ENCODE results near the gene REST.

REST gene

DNA sequence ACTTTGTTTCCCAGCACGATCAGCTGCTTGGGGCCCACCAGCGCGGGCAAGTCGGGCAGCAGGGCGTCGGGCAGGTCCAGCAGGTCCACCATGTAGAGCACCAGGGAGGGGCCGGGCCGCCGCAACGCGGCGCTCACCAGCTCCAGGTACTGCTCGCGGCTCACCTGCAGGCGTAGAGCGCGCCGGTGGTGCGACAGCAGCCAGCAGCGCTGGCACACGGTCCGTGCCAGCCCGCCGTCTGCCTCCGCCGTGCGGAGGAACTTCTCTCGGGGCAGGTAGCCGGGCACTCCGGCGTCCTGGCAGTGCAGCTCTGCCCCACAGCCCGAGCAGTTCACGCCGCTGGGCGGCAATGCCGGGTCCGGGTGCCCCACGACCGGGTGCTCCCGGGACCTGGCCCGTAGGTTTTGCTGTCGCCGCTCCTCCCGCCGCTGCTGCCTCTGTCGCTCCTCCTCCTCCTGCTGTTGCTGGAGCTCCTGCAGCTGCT lies 69.2 kb downstream of the REST start:
- no peak for DNase-seq (ENCODE audit: low read depth, low spot score)

DNA sequence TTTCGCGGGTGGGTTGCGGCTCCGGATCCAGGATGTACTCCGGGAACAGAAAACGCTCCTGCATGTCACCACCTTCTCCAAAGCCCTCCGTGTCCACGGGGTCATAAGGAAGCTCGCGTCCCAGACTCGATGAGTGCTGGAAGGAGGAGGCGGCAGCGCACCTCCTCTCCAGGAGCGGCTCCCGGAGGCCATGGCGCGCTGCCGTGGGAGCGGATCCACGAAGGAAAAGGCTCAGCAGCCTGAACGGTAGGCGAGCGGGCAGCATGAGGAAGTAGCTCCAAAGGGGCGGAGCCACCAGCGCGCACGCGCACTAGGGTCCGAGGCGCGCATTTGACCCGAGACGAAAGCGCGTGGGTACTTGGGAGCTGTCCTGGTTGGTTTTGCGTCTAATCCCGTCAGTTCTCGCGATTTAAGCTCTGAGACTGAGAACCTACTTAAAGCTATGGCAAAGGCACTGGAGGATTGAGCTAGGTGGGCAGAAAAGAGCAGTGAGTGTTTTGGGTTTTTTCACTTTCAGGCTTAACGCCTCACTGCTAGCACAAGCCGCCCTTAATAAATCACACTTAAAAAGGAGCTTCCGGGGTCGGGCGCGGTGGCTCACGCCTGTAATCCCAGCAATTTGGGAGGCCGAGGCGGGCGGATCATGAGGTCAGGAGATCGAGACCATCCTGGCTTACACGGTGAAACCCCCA lies 69.8 kb downstream of the REST start, which contains the start of gene NOA1:
Gene NOA1, minus strand, starts transcription at position 286 of the 692 bp plus-strand sequence. Its CDS starts 21 bp downstream, at position 265.
- peak; percentile 91 for DNase-seq (ENCODE audit: low read depth, low spot score)

DNA sequence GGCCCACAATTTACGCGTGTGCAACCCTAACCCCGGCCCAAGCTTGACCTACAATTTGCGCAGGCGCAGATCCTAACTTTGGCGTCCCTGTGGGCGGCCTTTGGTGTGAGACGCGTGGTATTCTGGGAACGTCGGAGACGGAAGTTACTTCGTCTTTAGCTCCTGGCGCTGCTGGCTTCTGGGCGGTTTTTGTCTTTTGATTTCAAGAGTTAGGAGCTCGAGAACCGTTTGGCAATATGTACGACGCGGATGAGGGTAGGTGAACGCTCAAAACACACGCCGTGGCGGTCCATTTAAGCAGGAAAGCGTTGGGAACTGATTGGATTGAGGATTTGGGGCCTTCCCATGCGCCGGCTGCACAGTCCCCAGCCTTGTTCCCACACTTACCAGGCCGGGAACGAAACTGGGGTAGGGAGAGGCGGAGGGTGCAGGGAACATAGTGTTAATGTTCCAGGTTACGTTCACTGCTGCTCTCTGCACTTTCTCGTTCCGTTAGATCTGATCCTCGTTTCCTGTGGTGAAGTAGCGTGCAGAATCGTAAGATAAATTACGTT lies 71.1 kb downstream of the REST start, which contains the start of gene POLR2B:
Gene POLR2B, plus strand, starts transcription at position 147 of the 554 bp plus-strand sequence. Its CDS starts 90 bp downstream, at position 237.
- peak; percentile 64 for DNase-seq (ENCODE audit: low read depth, low spot score)

DNA sequence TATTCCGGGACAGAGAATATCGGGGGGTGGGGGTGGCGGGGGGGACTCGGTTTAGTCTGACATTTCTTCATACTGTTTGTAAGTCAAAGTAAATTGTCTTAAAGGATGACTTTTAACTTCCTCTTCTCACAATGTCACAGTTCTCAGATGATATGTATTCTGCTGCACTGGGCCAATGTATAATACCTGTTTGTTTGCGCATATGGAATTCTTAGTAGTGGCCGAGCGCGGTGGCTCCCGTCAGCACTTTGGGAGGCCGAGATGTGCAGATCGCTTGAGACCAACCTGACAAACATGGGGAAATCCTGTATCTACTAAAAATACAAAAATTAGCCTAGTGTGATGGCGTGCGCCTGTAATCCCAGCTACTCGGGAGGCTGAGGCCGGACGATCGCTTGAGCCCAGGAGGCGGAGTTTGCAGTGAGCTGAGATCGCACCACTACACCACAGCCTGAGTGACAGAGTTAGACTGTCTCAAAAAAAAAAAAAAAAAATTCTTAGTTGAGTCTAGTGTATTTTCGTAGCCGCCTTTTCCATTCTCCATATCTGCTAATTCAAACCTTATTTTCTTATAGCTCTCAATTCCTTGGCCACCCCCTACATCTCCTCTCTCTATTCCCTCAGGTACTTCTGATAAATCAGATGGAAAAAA lies 71.8 kb downstream of the REST start:
- no peak for DNase-seq (ENCODE audit: low read depth, low spot score)

DNA sequence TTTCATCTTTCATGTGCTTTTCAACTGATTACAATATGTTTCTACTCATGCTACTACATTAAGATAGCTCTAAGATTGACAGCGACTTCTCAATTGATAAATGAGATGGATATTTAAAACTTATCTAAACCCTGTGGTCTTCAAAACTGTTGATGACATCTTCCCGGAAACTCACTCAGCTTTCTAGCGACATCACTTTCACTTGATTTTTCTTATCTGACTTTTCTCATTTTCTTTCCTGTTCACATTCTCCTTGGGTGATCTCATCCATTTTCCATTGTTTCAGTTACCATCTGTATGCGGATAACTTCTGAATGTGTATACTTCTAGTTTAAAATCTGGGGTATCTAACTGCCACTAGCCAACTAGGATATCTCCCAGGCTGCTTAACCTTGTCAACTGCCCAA lies 74.1 kb downstream of the REST start:
- no peak for DNase-seq (ENCODE audit: low read depth, low spot score)

DNA sequence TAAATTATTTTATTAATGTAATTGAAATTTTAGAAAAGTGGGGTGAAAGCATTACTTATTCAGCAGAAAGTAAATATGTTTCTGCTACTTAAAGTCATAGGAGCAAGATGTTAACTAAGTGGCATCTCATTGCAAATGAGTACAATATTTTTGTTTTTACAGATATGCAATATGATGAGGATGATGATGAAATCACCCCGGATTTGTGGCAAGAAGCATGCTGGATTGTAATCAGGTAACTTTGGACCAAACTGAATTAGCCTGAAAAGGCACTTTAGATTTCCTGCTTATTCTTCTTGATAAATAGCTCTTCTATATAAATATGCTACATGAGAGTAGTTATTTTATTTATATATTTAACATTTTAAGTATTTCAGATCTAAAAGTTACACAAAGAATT lies 78.5 kb downstream of the REST start:
- no peak for DNase-seq (ENCODE audit: low read depth, low spot score)

DNA sequence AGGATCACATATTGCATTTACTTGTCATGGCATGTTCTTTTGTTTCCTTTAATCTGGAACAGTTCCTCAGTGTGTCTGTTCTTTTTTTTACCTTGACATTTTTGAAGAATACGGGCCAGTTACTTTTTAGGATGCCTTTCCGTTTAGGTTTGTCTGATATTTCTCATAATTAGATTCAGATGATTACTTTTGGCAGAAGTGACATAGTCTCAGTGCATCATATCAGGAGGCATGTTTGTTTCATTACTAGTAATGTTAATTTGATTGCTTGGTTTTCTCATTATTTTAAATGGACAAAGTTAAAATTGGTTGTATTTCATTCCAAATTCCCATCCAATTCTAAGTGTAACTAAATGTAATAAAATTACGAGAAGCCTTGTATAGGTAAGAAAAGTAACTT lies 79.3 kb downstream of the REST start:
- no peak for DNase-seq (ENCODE audit: low read depth, low spot score)

DNA sequence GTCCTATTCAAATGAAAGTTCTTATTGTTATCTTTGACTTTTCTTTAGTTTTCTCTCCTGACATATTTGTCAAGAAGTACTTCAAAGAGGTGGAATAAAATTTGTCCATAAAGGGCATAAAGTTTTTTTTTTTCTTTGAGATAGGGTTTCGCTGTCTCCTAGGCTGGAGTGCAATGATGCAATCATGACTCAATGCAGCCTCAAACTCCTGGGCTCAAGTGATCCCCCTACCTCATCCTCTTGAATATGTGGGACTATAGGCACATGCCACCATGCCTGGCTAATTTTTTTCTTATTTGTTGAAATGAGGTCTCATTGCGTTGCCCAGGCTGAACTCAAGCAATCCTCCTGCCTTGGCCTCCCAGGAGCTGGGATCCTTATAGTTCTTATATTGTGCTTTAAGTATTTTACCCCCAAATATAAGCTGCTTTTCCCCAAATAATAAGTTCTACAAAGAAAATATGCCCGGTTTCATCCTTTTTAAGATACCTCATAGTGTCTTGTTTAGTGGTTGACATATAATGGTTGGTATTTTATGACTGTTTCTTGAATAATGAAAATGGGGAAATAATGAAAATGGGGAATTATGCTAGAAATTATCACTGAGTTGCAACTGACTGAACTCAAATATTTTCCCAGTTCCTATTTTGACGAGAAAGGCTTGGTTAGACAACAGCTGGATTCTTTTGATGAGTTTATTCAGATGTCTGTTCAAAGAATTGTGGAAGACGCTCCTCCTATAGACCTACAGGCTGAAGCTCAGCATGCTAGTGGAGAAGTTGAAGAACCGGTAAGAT lies 82.6 kb downstream of the REST start:
- DNase-seq (ENCODE audit: low read depth, low spot score), result no peak

DNA sequence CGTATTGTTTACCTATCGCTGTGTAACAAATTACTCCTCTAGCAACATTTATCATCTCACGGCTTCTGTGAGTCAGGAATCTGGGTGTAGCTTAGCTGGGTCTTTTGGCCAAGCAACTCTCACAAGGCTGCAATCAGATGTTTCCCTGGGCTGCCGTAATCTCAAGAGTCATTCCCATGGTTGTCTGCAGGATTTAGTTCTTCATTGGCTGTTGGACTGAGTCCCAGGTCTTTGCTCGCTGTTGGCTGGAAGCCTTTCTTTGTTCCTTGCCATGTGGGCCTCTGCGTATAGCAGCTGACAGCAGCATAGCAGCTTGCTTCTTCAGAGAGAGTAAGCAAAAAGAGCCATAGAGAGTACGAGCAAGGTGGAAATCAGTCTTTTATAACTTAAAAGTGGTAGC lies 87.8 kb downstream of the REST start:
- DNase-seq (ENCODE audit: low read depth, low spot score), result no peak

DNA sequence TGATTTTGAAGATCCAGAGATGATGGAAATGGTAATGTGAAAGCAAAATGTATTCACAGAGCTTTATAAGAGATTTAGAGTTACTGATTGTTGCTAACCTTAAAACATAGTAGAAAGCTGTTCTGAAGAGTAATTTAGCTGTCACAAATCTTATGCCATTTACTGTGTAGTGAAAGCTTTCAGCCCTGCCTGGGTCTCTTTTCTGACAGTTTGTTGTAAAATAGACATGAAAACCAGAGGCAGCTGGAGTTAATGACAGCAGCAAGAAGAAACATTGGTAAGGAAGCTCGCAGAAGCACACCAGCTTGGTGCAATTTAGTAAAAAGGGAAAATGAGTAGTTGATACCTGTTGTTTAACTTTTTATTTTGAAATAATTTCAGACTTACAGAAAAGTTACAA lies 92.1 kb downstream of the REST start:
- no peak for DNase-seq (ENCODE audit: low read depth, low spot score)

DNA sequence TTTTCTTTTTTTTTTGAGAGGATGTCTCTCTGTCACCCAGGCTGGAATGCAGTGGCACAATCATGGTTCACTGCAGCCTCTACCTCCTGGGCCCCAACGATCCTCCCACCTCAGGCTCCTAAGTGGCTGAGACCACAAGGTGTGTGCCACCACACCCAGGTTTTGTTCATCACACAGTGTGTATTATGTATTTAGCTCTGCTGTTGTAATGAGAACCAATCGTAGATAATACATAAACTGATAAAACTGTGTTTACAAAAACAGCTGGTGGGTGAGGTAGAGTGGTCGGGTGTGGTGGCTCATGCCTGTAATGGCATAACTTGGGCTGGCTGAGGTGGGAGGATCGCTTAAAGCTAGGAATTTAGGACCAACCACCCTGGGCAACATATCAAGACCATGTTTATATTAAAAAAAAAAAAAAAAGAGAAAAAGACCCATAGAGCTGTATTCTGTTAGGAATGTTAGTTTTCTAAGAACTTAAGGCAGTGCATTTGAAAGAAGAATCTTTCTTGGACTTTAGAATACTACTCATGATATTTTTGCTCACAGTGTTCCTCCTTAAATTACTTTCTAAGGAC lies 105.9 kb downstream of the REST start:
- DNase-seq (ENCODE audit: low read depth, low spot score), result no peak

Measured in activated naive CD8-positive, alpha-beta T cell treated with anti-CD3 and anti-CD28 coated beads, Interleukin-2, amount 50 U/mL, for 16 hours (primary cell).